Stimulated activated CD4-positive, alpha-beta T cell treated with anti-CD3 and anti-CD28 coated beads, Interleukin-1b, Interleukin-23, amount 100 ng/mL, for 48 hours (primary cell): ENCODE measurements around the gene PHF20.
A peak's percentile ranks its signal among the peaks of the same experiment; 100 is the strongest.
"Not testable (repeated sequence)": the region's sequence is repeated elsewhere in the genome, so short reads cannot be mapped to it uniquely, and the experiment has no call there.

Experiments used
- DNase-seq: peaks from one replicate; pipeline ENCODE4 v3.0.0-alpha.2; 2020

Gene PHF20

DNA sequence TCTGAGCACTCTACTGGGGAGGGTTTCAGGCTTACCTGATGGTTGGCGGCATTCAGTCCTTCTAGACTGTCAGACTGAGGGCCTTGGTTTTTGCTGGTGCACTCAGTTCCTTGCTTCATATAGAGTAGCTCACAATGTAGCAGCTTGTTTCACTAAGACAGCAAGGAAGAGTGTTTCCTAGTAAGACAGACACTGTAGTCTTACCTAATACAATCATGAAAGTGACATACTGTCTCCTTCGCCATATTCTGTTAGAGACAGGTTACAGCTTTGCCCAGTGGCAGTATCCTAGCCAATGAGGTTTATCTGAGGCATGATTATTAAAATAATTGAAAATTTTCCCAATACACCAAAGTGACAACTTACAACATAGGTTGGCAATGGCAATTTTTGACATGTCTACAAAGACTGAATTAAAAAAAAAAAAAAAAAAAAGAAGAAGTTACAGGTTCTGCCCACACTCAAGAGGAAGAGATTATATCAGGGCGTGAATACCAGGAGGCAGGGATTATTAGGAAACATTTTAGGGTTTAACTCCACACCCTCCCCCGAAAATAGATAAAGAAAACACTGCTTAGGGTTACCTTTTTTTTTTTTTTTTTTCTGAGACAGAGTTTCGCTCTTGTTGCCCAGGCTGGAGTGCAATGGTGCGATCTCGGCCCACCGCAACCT is 115.7 kb downstream of the PHF20 start:
- DNase-seq = no peak

DNA sequence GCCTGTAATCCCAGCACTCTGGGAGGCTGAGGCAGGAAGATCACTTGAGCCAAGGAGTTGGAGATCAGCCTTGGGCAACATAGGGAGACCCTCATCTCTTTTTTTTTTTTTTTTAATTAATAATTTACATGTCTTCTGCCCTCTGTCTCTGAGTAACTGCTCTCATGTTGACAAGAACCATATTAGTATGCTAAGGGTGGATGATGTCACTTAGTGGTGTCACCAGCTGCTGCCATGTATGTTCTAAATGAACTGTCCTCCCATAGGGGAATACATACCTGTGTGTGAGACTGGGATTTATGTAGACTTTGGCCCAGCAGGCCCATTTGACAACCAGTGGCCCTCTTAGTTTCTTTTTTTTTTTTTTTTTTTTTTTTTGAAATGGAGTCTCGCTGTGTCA is 116.8 kb downstream of the PHF20 start:
- no peak for DNase-seq

DNA sequence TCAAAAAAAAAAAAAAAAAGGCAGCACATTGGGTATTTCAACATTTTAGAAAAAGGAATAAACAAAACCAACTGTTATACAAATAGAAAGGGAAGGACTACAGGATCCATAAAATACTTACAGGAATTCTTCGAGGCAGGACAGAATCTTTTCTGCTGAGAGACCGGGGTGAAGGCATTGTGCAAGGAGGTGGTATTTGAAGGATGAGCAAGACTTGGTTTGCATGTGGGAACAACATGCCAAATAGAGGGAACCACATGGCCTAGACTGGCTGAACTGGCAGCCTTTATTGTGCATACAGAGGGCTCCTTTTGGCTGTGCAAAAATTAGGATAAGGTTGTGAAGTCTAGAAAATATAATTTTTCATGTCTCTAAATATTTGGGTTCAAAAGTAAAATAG is 119.6 kb downstream of the PHF20 start:
- no peak for DNase-seq

DNA sequence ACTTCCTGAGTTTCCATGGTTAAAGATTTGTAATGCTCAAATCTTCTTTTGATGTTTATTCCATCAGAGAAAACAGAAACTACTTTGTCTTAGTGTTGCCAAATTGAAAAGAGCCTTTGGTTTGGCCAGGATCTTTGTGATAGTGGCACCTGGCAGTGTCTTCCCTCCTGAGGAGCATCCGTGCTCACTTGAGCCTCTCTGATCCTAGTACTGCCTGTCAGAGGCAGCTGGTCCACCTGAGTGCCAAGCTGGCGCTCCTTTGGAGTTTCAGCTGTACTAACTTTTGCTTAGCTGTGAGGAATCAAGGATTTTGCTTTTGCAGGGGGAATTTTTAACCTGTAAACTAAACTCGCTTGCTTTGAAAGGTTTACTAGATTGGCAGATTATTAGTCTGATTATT is 121.1 kb downstream of the PHF20 start:
- DNase-seq = no peak

DNA sequence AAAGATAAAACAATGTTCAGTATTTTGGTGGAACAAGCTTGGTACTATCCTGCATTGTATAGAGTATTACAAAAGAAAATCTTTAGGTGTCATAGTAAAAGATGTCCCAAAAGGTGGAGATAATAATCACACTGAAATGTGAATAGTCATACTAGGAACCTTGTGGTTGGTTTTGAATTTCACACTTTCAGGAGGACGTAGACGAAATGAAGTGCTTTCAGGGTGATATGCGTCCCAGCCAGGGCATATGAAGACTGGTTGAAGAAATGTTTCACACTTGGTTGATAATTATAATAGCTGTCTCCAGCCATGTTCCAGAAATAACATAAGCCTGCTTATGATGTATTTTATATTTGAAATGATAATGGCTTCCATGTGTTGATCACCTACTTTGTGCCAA is 122.1 kb downstream of the PHF20 start:
- DNase-seq = peak; percentile 8

DNA sequence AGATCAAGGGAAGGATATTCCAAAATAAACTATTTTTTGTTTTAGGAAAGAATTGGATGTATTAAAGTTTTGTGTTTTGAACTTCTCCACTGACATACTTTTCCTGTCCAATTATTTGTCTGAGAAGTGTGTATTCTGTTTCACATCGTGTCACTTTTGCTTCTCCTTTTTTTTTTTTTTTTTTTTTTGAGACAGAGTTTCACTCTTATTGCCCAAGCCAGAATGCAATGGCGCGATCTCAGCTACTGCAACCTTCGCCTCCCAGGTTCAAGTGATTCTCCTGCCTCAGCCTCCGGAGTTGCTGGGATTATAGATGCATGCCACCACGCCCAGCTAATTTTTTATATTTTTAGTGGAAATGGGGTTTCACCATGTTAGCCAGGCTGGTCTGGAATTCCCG is 123.7 kb downstream of the PHF20 start:
- DNase-seq = not testable (repeated sequence)

DNA sequence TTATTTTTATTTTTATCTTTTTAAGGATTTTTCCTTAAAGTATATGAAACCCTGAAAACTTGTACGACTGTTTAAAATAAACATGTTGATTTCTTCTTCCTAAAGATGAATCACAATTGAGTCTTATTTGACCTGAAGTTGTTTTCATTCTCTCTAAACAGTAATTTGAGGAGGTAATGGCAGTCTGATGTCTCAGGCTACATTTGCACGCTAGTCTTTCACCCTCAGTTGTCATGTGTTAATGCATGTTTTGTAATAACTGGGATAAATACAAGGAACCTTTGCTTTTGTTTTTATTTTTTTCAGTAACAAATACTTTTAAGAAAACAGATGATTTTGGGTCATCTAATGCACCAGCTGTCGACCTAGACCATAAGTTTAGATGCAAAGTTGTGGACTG is 127.2 kb downstream of the PHF20 start:
- DNase-seq = no peak

DNA sequence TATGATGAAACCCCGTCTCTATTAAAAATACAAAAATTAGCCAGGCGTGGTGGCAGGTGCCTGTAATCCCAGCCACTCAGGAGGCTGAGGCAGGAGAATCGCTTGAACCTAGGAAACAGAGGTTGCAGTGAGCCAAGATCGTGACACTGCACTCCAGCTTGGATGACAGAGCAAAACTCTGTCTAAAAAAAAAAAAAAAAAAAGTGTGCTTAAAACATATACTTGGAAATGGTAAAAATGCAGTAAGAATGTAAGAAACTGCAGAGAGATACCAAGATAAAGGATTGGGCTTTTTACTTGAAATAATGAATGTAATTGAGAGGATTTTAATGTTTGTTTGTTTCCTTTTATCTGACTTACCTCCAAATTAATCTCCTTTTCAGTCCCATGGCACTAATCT is 129.4 kb downstream of the PHF20 start:
- DNase-seq = not testable (repeated sequence)

DNA sequence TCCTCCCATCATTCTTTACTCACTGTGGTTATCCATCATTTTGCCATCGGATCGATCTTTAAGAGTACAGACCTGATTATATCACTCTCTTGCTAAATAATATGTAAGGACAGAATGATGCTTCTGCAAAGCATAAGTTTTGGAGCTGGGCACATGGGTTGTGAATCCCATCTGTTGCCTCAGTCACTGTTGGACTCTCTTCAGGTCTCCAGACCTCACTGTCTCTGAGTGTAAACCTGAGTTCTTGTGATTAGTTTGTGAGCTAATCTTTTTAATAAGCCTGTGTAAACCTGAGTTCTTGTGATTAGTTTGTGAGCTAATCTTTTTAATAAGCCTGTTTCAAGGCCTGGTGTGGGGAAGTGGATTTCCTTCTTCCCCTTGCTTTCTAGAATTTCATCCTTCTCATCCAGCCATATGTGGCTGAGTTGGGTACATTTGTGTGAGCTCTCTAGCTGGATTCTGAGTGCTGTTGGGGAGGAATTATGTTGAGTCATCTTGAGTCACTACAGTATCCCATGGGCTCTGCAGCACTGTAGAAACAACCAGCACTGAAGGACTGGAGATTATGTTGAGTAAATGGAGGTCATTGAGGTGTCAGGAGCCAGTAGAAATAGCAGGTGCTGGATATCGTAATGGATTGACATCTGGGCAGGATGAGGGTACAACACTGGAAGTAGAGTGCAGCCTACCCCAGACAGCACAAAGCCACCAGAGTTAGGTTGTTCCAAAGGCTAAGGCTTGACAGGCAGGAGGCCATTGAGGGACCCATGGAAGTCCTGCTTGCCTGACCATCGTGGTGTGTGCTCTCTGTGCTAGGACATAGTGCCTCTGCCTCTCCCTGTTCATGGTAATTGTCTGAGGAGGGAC is 130.1 kb downstream of the PHF20 start:
- no peak for DNase-seq

DNA sequence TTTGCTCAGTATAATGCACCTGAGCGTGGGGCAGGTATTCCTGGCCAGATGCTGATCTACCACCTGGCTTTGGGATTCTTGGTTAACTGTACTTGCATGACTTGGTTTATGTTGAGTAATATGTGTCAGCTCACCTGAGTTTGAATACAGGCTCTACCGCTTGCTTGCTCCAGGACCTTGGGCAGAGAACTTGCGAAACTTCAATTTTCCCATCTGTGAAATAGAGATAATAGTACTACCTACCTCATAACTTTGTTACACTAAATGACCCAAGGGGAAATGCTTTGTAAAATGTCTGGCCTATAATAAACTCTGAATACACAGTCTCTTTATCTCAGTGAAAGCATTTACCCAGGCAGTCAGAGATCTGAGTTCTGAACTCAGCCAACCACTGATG is 130.7 kb downstream of the PHF20 start:
- no peak for DNase-seq

DNA sequence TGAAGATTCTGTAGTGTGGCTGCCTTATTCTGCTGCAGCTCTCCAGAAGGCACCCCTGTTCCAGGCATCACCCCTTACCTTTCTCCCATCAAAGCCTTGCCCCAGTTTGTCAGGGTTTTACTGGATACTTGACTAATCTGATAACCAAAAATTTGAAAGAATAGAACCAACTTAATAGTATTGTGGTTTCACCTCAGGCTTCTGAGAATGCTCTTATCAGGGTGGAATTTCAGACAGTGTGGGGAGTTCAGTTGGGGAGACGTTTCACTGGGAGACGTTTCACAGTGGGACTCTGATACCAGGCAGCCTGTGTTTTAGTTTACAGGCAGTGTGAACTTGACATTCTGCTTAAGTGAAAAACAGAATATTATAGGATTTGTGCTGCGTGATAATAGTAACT is 132.0 kb downstream of the PHF20 start:
- no peak for DNase-seq

DNA sequence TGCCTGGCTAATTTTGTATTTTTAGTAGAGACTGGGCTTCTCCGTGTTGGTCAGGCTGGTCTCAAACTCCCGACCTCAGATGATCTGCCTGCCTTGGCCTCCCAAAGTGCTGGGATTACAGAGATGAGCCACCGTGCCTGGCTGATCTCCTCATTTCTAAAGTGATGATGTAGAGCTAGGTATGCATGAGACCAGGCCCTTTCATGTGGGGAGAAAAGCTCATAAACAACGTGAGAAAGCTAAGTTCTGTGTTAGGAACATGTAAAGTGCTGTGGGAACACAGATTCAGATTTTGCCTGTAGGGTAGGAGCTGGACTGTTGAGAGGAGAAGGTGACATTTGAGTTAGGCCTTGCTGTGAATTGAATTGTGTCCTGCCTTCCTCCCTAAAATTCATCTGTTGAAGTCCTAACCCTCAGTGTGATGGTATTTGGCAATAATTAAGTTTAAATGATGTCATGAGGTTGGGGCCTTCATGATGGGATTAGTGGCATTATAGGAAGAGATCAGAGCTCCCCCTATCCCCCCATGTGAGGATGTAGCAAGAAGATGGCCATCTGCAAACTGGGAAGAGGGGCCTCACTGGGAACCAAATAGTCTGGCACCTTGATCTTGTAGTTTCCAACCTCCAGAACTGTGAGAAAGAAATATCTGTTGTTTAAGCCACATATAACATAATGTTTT is 133.3 kb downstream of the PHF20 start:
- no peak for DNase-seq

DNA sequence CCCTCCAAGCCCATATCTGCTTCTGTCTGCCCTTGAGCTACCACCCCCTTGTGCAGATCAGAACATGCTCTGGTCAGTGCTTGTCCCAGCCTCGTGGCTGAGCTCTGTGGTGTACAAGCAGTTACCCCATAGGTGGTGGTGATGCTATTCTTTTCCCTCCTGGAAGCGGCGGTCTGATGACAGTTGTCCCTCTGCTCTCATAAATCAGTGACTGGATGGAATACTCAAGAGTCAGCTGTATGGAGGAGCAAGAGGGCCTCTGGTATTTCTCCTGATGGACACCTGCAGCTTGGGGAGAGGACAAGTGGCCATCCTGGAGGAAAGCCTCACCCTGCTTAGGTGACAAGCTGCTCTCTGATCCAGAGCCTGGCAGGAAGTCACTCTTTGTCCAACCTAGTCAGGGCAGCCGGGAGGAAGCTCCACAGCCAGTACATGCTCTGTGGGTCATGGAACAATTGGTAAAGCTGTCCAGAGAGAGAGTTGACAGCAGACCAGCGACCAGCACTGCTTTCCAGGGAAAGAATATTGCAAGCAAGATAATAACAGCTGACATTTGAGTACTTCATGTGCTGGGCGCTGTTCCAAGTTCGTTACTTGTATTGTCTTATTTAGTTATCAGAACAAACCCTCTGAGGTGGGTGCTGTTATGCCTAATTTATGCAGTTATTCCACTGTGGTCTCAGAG is 135.3 kb downstream of the PHF20 start:
- DNase-seq = no peak

DNA sequence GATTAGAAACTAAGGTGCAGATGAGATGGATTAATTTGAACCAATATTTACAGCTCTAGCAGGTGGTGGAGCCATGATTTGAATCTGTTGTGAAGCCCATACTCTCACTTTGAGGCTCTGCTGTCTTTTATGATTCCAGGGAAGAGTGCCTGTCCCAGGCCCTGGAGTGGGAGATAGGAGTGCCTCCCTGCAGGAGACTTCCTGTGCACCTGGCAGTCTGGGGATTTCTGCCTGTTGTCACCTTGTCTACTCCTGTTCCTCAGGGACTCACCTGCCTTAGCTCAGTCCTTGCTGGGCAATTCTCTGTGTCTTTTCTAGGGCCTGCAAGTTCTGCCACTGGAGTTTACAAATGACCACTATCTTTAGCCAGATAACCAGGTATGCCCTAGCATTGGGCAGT is 136.2 kb downstream of the PHF20 start:
- no peak for DNase-seq

DNA sequence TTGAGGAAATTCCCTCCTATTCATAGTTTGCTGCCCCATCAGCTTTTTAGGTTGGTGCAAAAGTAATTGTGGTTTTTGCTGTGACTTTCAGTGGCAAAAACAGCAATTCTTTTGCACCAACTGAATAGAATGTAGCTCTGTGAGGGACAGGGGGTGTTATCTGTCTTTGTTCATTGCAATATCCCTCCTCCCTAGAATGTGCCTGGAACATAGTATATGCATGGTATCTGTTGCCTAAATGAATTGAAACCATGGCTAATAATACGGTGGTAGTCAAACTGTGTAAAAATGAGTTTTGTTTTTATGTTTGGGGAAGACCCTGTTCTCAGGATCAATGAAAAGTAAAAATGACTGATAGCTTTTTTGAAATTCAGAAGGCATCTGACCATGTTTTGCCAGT is 137.4 kb downstream of the PHF20 start:
- DNase-seq = no peak

DNA sequence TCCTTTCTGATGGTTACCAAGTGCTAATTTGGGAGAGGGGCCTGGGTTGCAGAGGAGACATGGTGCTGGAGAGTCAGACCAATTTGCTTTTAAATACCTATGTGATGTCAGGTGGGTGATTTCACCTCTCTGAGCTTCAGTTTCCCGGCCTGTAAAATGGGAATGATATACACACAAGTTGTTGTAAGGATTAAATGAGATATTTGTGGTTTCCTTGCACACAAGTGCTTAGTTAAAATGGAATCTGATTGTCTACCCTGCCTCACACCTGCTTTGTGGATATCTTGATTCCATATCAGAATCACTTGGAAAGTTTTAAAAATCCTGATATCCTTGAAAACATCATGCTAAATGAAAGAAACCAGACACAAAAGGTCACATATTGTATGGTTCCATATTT is 138.0 kb downstream of the PHF20 start:
- no peak for DNase-seq

DNA sequence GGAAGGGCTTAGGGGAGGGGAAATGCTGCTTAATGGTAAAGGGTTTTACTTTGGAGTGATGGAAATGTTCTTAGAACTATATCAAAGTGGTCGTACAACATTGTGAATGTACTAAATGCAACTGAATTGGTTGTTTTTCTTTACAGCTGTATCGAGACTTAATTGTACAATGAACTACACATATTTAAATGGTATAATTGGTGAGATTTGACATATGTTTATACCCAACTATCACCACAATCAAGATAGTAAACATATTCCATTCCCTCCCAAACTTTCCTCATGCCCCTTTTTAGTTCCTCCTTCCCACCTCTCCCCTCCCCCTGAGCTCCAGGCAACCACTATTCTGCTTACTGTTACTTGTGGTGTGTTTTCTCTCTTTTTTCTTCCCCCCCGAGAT is 138.4 kb downstream of the PHF20 start:
- no peak for DNase-seq

DNA sequence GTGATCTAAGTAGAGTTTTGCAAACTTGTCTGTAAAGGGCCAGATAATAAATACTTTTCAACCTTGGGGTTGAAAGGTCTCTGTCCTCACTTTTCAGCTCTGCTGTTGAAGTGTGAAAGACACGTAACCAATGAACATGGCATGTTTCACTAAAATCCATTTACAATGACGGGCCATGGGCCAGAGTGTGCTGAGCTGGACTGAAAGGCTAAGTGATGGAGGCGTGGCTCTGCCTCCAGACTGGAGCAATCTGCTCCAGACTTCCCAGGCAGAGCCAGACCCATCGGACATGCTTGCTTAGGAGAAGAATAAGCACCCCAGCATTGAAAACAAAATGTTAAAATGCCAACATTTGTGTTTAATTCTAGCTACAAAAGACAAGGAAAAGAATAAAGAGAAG is 141.1 kb downstream of the PHF20 start:
- no peak for DNase-seq

DNA sequence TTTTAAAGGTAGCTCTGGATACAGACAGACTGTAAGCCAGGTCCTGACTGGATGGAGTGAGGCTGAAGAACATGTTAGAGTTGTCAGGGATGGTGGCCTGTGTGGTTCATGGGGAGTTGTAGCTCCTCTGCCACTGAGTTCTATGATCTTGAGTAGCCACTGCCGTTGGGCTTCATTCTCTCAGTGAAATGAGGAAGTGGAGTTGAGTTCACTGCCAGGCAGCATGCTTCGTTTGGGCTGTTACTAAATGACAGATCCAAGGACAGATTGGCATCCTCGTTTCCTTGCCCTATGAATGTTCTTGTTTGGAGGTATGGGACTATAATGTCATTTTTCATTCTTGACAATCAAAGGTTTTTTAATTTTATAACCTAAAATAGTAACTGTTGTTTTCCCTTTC is 145.3 kb downstream of the PHF20 start:
- DNase-seq = no peak

DNA sequence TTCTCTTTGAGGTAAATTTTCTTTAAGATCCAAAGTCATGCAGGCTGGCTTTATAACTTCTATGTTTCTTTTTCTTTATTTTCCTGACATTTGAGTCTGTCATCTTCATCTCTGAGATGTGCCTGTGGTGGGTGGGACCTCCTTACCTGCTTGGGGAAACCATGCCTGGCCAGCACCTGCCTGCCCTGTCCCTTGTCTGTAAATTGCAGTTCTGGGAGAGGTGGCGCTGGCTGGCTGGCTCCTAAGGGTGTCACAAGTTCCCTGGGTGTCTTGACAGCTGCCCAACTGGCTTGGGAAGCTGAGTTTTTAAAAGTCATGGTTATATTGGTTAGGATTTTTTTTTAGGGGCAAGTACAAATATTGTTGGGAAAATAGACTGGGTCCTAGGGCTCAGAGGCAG is 146.2 kb downstream of the PHF20 start:
- no peak for DNase-seq

DNA sequence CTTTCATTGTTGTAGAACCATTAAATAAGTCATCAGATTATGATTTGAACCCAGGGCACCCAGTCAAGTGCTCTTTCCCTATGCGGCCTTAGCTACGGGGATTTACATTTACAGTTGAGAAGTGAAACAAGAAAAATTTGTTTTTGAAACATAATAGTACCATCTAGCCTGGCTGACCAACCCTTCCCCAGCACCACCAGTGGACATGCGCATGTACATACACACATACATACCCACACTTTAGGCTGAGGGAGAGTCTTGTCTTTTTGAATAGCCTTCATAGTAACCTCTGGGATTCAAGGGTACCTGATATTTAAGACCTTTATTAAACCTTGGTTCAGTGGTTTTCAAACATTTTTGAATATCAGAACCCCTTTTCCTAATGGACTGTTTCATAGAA is 148.7 kb downstream of the PHF20 start:
- no peak for DNase-seq

DNA sequence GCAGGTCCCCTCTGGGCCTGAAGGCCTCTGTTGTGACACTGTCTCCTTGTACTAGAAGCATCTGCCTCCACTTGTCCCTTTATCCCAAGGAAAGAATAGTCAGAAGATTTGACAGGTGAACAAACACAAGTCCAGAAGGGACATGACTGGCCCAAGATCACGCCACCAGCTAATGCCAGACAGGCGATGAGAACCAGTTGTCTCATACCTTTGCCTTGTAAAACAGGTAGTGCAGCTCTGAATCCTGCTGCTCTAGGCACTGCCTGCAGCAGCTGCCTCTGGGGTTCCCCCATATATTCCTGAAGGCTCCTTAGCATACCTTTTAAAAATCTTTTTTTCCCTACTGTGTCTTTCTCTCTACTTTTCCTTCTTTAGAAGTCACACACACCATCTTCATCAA is 157.5 kb downstream of the PHF20 start:
- DNase-seq = no peak

DNA sequence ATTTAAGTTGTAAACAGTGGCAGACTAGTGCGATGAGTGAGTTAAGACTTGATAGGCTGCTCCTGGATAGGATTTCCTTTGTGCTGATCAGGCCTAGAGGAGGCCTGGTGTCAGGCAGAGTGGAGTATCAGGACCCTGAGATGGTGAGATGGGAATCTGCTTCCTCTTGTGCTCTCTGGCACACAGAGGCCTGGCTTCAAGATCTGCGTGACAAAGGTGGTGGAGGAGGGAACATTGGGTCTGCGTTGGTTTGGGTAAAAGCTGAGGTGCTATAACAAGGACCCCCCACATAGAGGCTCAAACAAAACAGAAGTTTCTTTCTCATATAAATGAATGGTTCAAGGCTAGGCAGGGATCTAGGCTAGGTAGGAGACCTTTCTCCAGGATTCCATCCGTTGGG is 162.2 kb downstream of the PHF20 start:
- DNase-seq = no peak

DNA sequence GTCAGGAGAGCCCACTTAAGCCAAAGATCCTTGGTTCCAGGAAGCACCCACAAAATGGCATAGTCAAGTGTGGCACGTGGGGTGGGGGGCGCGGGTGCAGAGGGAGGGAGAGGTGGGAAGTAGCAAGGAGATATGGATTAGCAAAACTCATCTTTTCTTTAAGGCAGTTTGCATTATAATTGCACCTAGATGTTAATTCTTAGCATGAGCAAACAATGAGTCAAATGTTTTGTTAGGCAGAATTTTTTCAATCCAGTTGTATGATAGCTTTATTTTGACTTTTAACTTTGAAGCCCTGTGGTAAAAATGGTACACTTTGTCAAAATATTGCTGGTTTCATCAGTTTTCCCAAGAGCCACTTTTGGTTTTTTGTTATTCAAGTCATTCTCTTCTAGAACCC is 167.4 kb downstream of the PHF20 start:
- no peak for DNase-seq
